ENCODE measurements around the gene XIAP.

The XIAP gene

GRCh38 chrX:123960956-123961267 is 101.1 kb downstream of the XIAP start:
- no peak for DNase-seq (ENCODE audit: low spot score)

- peak; percentile 50 for DNase-seq (ENCODE audit: low spot score)
These were observed 101.6 kb downstream of the XIAP start, which contains the start of gene STAG2 for GRCh38 chrX:123961268-123962005. STAG2 (plus strand) TSS chrX:123961706; CDS start chrX:124022628, 60,922 bp downstream.

GRCh38 chrX:123962006-123962467 is 102.2 kb downstream of the XIAP start:
- DNase-seq (ENCODE audit: low spot score): no peak

- peak; percentile 82 for DNase-seq (ENCODE audit: low spot score)
These were observed 103.0 kb downstream of the XIAP start for GRCh38 chrX:123962794-123963373.

Measured in AG08395 (cell line).